B cell (primary cell): ENCODE measurements around the gene SASS6. TPM values are rescaled to one million over a fixed set of nuclear protein-coding genes. Genes with fewer than 3 reads are reported as not detected.

Experiments
- ATAC-seq: fragments of 200-7000 bp; cut with Tn5 transposase; one replicate; pipeline ENCODE4 v1.10.0; 2021; ENCODE audit warnings: low read depth, mild to moderate bottlenecking, moderate number of reproducible peaks, moderate library complexity
- CTCF ChIA-PET: fragments of 350-600 bp; sonication (Branson Sonifier 250); formaldehyde crosslinking; loops from one replicate; lab custom pipeline; 2021; ENCODE audit warnings: antibody characterized with exemption, inconsistent platforms; lab: Charles Lee
- POLR2A ChIA-PET: fragments of 350-600 bp; sonication (Branson Sonifier 250); formaldehyde crosslinking; loops from one replicate; lab custom pipeline; 2021; ENCODE audit warnings: antibody characterized with exemption; lab: Charles Lee
- DNase-seq: peaks from one replicate; pipeline ENCODE4 v3.0.0; 2013
- H2AFZ ChIP-seq: 2 replicates; pipeline ENCODE4 v1.6.1; 2012; ENCODE audit warnings: mild to moderate bottlenecking, low read depth, low read length; ENCODE audit not compliant: insufficient read depth, poor library complexity, severe bottlenecking
- H3K27ac ChIP-seq, 2 donors: 1 replicate in 1 of 2; 2 replicates in 1 of 2; pipeline ENCODE4 v1.5.1; 2012 to 2013; ENCODE audit warnings: low read length in 2 of 2, mild to moderate bottlenecking in 2 of 2, moderate library complexity in 1 of 2
- H3K27me3 ChIP-seq, 4 experiments: fragments of 200-600 bp in 1 of 4; sonication (generic) in 1 of 4; replicated peaks in 1 of 4; 1 replicate in 2 of 4; 2 replicates in 2 of 4; pipeline versions ENCODE4 v1.6.1 to v1.7.0; 2013 to 2016; ENCODE audit warnings: low read length in 3 of 4, mild to moderate bottlenecking in 2 of 4, mixed read lengths in 1 of 4, moderate library complexity in 1 of 4; ENCODE audit not compliant: insufficient read depth in 4 of 4, control insufficient read depth in 3 of 4; ENCODE audit errors: control extremely low read depth in 1 of 4
- H3K36me3 ChIP-seq, 2 experiments: replicated peaks in 1 of 2; 1 replicate in 1 of 2; 2 replicates in 1 of 2; pipeline versions ENCODE4 v1.6.1 to v1.7.1; 2013; ENCODE audit warnings: low read length in 1 of 2; ENCODE audit not compliant: insufficient read depth in 2 of 2, control insufficient read depth in 1 of 2; ENCODE audit errors: control extremely low read depth in 1 of 2, extremely low read depth in 1 of 2
- H3K4me1 ChIP-seq, 2 donors: fragments of 200-600 bp in 1 of 2; sonication (generic) in 1 of 2; 1 replicate in 1 of 2; 2 replicates in 1 of 2; pipeline versions ENCODE4 v1.5.1 to v1.6.1; 2013 to 2017; ENCODE audit warnings: low read length in 2 of 2; ENCODE audit not compliant: control insufficient read depth in 2 of 2, insufficient read depth in 2 of 2
- H3K4me2 ChIP-seq: replicated peaks from 2 replicates; pipeline ENCODE3; 2012; ENCODE audit warnings: mild to moderate bottlenecking, low read depth, low read length; ENCODE audit not compliant: poor library complexity, severe bottlenecking
- H3K4me3 ChIP-seq, 5 experiments: fragments of 200-600 bp in 1 of 5; sonication (generic) in 1 of 5; 1 replicate in 3 of 5; 2 replicates in 2 of 5; pipeline versions ENCODE4 v1.5.1 to v1.7.0; 2011 to 2016; ENCODE audit warnings: low read length in 4 of 5, mild to moderate bottlenecking in 4 of 5, low read depth in 2 of 5, control low read depth in 1 of 5, moderate library complexity in 1 of 5; ENCODE audit not compliant: insufficient read depth in 1 of 5; ENCODE audit errors: control extremely low read depth in 1 of 5, extremely low read depth in 1 of 5
- H3K79me2 ChIP-seq: fragments of 200-600 bp; sonication (generic); one replicate; pipeline ENCODE4 v1.6.0; 2016; ENCODE audit warnings: low read length; ENCODE audit not compliant: control insufficient read depth, insufficient read depth
- H3K9ac ChIP-seq: fragments of 200-600 bp; sonication (generic); 2 replicates; pipeline ENCODE4 v1.6.1; 2017; ENCODE audit warnings: mild to moderate bottlenecking, low read length, moderate library complexity
- H3K9me3 ChIP-seq, 3 donors: one replicate each; pipeline versions ENCODE4 v1.6.1 to v1.7.1; 2013; ENCODE audit warnings: low read length in 2 of 3; ENCODE audit not compliant: control insufficient read depth in 2 of 3, insufficient read depth in 1 of 3; ENCODE audit errors: control extremely low read depth in 1 of 3
- H4K20me1 ChIP-seq: 2 replicates; pipeline ENCODE4 v1.6.0; 2012; ENCODE audit warnings: mild to moderate bottlenecking, low read length; ENCODE audit not compliant: insufficient read depth, control insufficient read depth, poor library complexity, severe bottlenecking
- H3K27ac Mint-ChIP-seq: one replicate; pipeline ENCODE4 v1.8.0; 2021; ENCODE audit warnings: mixed read lengths
- H3K27me3 Mint-ChIP-seq: one replicate; pipeline ENCODE4 v1.8.0; 2021; ENCODE audit warnings: mixed read lengths
- H3K4me1 Mint-ChIP-seq: one replicate; pipeline ENCODE4 v1.8.0; 2021; ENCODE audit warnings: mixed read lengths
- H3K4me3 Mint-ChIP-seq: one replicate; pipeline ENCODE4 v1.8.0; 2021; ENCODE audit warnings: mixed read lengths
- H3K9me3 Mint-ChIP-seq: one replicate; pipeline ENCODE4 v1.8.0; 2022; ENCODE audit warnings: mixed read lengths; ENCODE audit not compliant: insufficient read depth
- EZH2 ChIP-seq: IDR thresholded peaks from 2 replicates; pipeline ENCODE4 v1.6.1; 2012; ENCODE audit warnings: borderline replicate concordance, low read depth, mild to moderate bottlenecking, moderate library complexity, low read length; ENCODE audit not compliant: insufficient read depth, poor library complexity, severe bottlenecking
- WGBS: methylation state at CpG from one replicate; pipeline ENCODE4 v1.1.5; 2013; ENCODE audit warnings: missing lambda C conversion rate; ENCODE audit not compliant: insufficient coverage; 5-methylcytosine and 5-hydroxymethylcytosine counted together
- intact Hi-C: fragments of 100-400 bp; cut with micrococcal nuclease; formaldehyde crosslinking; loops from one replicate; pipeline ENCODE4 v1.10.0; 2022
- polyA plus RNA-seq: library from polyadenylated mRNA; depleted of rRNA; stranded (reverse); fragments of >200 nt; gene quantifications from 2 replicates; pipeline ENCODE4 v1.2.3, GENCODE V29; 2012
- total RNA-seq, 2 donors: library from RNA; stranded (reverse); fragments of 120-200 nt in 1 of 2; gene quantifications; 1 replicate in 1 of 2; 2 replicates in 1 of 2; pipeline versions ENCODE4 v1.2.3 to v1.2.4, GENCODE V29; 2013 to 2022
- TF ChIP-seq, protein P1 (sequence below): fragments of 200-600 bp; IDR thresholded peaks from one replicate; pipeline ENCODE4 v1.8.0; 2022; ENCODE audit warnings: antibody characterized with exemption, mild to moderate bottlenecking

The SASS6 gene
- total and polyA plus RNA-seq, 2 donors (not counting 1 experiment from before 2014, with no cell fraction given) = 1.1 to 7.0 TPM

DNA sequence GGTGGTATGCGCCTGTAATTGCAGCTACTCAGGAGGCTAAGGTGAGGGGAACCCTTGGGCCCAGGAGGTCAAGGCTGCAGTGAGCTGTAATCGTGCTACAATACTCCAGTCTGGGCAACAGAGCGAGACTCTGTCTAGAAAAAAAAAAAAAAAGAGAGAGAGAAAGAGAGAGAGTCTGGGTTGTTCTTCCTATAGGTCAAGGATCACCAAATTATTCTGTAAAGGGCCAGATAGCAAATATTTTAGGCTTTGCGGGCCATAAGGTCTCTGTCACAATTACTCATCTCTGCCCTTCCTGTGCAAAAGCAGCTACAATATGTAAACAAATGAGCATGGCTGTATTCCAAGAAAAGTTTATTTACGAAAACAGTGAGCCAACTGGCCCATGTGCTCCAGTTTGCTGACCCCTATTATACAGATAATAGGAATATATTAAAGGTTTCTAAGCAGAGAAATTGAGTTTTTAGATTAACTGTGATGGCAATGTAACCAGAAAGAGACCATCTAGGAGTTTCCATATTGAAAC is 2.1 kb downstream of the SASS6 start:
- Histone ChIP-seq H3K4me2 (no peak overlapping the region), H2AFZ (no peak overlapping the region)
- TF ChIP-seq EZH2 = no peak
- TF ChIP-seq, protein P1, sequence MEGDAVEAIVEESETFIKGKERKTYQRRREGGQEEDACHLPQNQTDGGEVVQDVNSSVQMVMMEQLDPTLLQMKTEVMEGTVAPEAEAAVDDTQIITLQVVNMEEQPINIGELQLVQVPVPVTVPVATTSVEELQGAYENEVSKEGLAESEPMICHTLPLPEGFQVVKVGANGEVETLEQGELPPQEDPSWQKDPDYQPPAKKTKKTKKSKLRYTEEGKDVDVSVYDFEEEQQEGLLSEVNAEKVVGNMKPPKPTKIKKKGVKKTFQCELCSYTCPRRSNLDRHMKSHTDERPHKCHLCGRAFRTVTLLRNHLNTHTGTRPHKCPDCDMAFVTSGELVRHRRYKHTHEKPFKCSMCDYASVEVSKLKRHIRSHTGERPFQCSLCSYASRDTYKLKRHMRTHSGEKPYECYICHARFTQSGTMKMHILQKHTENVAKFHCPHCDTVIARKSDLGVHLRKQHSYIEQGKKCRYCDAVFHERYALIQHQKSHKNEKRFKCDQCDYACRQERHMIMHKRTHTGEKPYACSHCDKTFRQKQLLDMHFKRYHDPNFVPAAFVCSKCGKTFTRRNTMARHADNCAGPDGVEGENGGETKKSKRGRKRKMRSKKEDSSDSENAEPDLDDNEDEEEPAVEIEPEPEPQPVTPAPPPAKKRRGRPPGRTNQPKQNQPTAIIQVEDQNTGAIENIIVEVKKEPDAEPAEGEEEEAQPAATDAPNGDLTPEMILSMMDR = no peak

DNA sequence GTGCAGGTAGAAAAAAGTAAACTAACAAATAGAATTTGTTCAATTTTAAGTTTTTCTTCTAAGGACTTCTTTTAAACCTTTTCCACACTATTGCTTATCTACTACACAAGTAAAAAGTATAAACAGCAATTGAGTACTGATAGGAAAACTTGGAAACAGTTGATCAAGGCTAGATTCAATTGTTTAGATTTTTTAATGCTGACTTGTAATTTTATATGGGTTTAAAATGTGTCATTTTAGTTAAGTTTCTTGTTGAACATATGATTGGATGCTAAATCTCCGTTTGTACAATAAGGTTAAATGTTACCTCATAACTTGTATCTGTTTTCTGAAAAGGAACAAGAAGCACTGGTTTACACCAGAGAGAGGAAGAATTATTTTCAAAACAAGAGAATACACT is 5.5 kb downstream of the SASS6 start:
- POLR2A ChIA-PET = no interaction called here
- TF ChIP-seq, protein P1 = no peak
- TF ChIP-seq EZH2 = no peak
- no peak overlapping the region for H3K4me3 ChIP-seq
- ATAC-seq (no peak), DNase-seq (no peak)
- H2AFZ ChIP-seq = no peak overlapping the region
- H3K4me1 Mint-ChIP-seq = peaks cover 9% of the 10 kb centered on the region
- H3K9ac ChIP-seq = no peak overlapping the region
- no peak overlapping the region for H3K4me3 Mint-ChIP-seq
- CTCF ChIA-PET = no interaction called here
- H3K79me2 ChIP-seq = peaks cover 46% of the 10 kb centered on the region
- intact Hi-C loops = no loop called here
- no CpG with 5 or more reads among the region's 1 CpG for WGBS
- H3K27me3 ChIP-seq = no peaks in the 10 kb centered on the region
- H3K27me3 Mint-ChIP-seq = no peaks in the 10 kb centered on the region
- no peak overlapping the region for H3K4me2 ChIP-seq
- peaks cover 7% of the 10 kb centered on the region in 2 donors for H3K4me1 ChIP-seq
- H3K9me3 ChIP-seq = no peaks in the 10 kb centered on the region
- no peak overlapping the region for H3K27ac ChIP-seq
- no peaks in the 10 kb centered on the region for H4K20me1 ChIP-seq
- no peaks in the 10 kb centered on the region for H3K36me3 ChIP-seq
- H3K27ac Mint-ChIP-seq = no peak overlapping the region
- no peaks in the 10 kb centered on the region for H3K9me3 Mint-ChIP-seq

More for the DNA sequence above, 2.1 kb downstream of the SASS6 start:
- Histone ChIP-seq H4K20me1 (no peaks in the 10 kb centered on the region), H3K4me1 (peaks cover 18 to 20% of the 10 kb centered on the region in 2 donors), H3K36me3 (no peaks in the 10 kb centered on the region), H3K79me2 (peaks cover 68% of the 10 kb centered on the region), H3K27ac (no peak overlapping the region), H3K4me3 (no peak overlapping the region), H3K9ac (no peak overlapping the region), H3K27me3 (no peaks in the 10 kb centered on the region), H3K9me3 (no peaks in the 10 kb centered on the region)
- CTCF ChIA-PET = interaction anchor here (0.5 kb wide), 1 partner anchor 339 kb away, joined by 3 read pairs; no protein-coding TSS in a partner anchor
- Mint-ChIP-seq H3K9me3 (no peaks in the 10 kb centered on the region), H3K4me1 (peaks cover 34% of the 10 kb centered on the region), H3K27ac (no peak overlapping the region), H3K27me3 (no peaks in the 10 kb centered on the region), H3K4me3 (no peak overlapping the region)
- WGBS = 100% methylated on average over 2 of the region's 5 CpGs
- DNase-seq = no peak
- POLR2A ChIA-PET = interaction anchor here (0.7 kb wide), 2 partner anchors 19 to 254 kb away, joined by 3 to 6 read pairs; no protein-coding TSS in a partner anchor
- ATAC-seq = no peak
- intact Hi-C loops = loop anchor here (5.0 kb wide), 1 partner anchor 327 kb away; no protein-coding TSS in a partner anchor
